MM.1S (cell line): ENCODE results near the gene MAP2K4.

ENCODE experiments used
- DNase-seq: peaks from one replicate; pipeline ENCODE4 v3.0.0-alpha.2; 2015
- H2AFZ ChIP-seq: fragments of 300-600 bp; sonication (generic); 2 replicates; pipeline ENCODE4 v1.6.0; 2016; ENCODE audit warnings: antibody characterized with exemption, low read length
- H3F3A ChIP-seq: fragments of 300-600 bp; sonication (generic); 2 replicates; pipeline ENCODE4 v1.6.1; 2016; ENCODE audit warnings: mild to moderate bottlenecking, antibody characterized with exemption, low read length, moderate library complexity, mixed read lengths; ENCODE audit not compliant: insufficient read depth
- H3K27ac ChIP-seq: fragments of 300-600 bp; sonication (generic); 2 replicates; pipeline ENCODE4 v1.5.1; 2016; ENCODE audit warnings: mild to moderate bottlenecking, low read length
- H3K27me3 ChIP-seq: fragments of 300-600 bp; sonication (generic); replicated peaks from 2 replicates; pipeline ENCODE4 v1.6.0; 2016; ENCODE audit warnings: low read length; ENCODE audit not compliant: insufficient read depth
- H3K36me3 ChIP-seq: fragments of 300-600 bp; sonication (generic); replicated peaks from 2 replicates; pipeline ENCODE4 v1.6.1; 2016; ENCODE audit warnings: mild to moderate bottlenecking, low read length, mixed read lengths; ENCODE audit not compliant: insufficient read depth
- H3K4me1 ChIP-seq: fragments of 300-600 bp; sonication (generic); 2 replicates; pipeline ENCODE4 v1.6.1; 2016; ENCODE audit warnings: low read length, mixed read lengths
- H3K4me2 ChIP-seq: fragments of 300-600 bp; sonication (generic); 2 replicates; pipeline ENCODE4 v1.6.0; 2016; ENCODE audit warnings: low read depth, low read length
- H3K4me3 ChIP-seq: fragments of 300-600 bp; sonication (generic); 2 replicates; pipeline ENCODE4 v1.5.1; 2016; ENCODE audit warnings: low read length, mixed read lengths
- H3K79me2 ChIP-seq: fragments of 300-600 bp; sonication (generic); 2 replicates; pipeline ENCODE4 v1.6.1; 2016; ENCODE audit warnings: mixed run types, low read length, mixed read lengths
- H3K9ac ChIP-seq: fragments of 300-600 bp; sonication (generic); 2 replicates; pipeline ENCODE4 v1.6.1; 2016; ENCODE audit warnings: low read length, mixed read lengths
- H3K9me2 ChIP-seq: fragments of 300-600 bp; sonication (generic); replicated peaks from 2 replicates; pipeline ENCODE4 v1.6.1; 2016; ENCODE audit warnings: mild to moderate bottlenecking, low read length, mixed read lengths; ENCODE audit not compliant: insufficient read depth
- H3K9me3 ChIP-seq: fragments of 300-600 bp; sonication (generic); replicated peaks from 2 replicates; pipeline ENCODE4 v1.6.1; 2016; ENCODE audit warnings: mild to moderate bottlenecking, low read length, mixed read lengths; ENCODE audit not compliant: insufficient read depth
- H4K20me1 ChIP-seq: fragments of 300-600 bp; sonication (generic); 2 replicates; pipeline ENCODE4 v1.6.1; 2016; ENCODE audit warnings: mild to moderate bottlenecking, low read length, moderate library complexity, mixed read lengths; ENCODE audit not compliant: insufficient read depth
- EZH2 ChIP-seq: fragments of 300-600 bp; sonication (generic); optimal IDR thresholded peaks from 2 replicates; pipeline ENCODE3; 2017; ENCODE audit warnings: low read depth, mild to moderate bottlenecking, antibody characterized with exemption, low read length, mixed read lengths
- EZH2phosphoT487 ChIP-seq: fragments of 300-600 bp; sonication (generic); IDR thresholded peaks from 2 replicates; pipeline ENCODE4 v1.6.1; 2018; ENCODE audit warnings: antibody characterized with exemption, low read length
- TF ChIP-seq, protein P1 (sequence below): fragments of 300-600 bp; sonication (generic); IDR thresholded peaks from 2 replicates; pipeline ENCODE4 v1.5.1; 2016; ENCODE audit warnings: antibody characterized with exemption, low read length, mixed read lengths

Gene MAP2K4

DNA sequence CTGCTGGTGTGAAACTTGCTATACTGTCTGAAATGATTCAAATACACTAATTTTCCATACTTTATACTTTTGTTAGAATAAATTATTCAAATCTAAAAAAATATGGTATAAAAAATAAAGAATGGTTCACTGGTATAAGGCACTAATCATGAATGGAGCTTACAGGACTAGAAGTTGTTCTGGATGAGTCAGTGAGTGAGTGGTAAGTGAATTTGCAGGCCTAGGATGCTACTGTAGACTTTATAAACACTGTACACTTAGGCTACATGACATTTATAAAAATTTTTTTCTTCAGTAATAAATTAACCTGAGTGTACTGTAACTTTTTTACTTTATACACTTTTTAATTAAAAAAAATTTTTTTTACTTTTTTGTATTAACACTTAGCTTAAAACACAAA lies 95.5 kb downstream of the MAP2K4 start:
- H3F3A ChIP-seq: no peaks in the 10 kb centered on the region
- H3K9me3 ChIP-seq: no peaks in the 10 kb centered on the region
- no peak overlapping the region for H3K4me3 ChIP-seq
- H3K79me2 ChIP-seq: no peaks in the 10 kb centered on the region
- H2AFZ ChIP-seq: no peak overlapping the region
- no peak for DNase-seq
- H3K4me1 ChIP-seq: no peaks in the 10 kb centered on the region
- no peaks in the 10 kb centered on the region; the same call in 1 of the 2 replicates for H3K36me3 ChIP-seq
- H3K9ac ChIP-seq: no peak overlapping the region
- TF ChIP-seq, protein P1, sequence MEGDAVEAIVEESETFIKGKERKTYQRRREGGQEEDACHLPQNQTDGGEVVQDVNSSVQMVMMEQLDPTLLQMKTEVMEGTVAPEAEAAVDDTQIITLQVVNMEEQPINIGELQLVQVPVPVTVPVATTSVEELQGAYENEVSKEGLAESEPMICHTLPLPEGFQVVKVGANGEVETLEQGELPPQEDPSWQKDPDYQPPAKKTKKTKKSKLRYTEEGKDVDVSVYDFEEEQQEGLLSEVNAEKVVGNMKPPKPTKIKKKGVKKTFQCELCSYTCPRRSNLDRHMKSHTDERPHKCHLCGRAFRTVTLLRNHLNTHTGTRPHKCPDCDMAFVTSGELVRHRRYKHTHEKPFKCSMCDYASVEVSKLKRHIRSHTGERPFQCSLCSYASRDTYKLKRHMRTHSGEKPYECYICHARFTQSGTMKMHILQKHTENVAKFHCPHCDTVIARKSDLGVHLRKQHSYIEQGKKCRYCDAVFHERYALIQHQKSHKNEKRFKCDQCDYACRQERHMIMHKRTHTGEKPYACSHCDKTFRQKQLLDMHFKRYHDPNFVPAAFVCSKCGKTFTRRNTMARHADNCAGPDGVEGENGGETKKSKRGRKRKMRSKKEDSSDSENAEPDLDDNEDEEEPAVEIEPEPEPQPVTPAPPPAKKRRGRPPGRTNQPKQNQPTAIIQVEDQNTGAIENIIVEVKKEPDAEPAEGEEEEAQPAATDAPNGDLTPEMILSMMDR: no peak
- no peak for TF ChIP-seq EZH2phosphoT487
- TF ChIP-seq EZH2: no peak
- H3K9me2 ChIP-seq: no peaks in the 10 kb centered on the region
- no peaks in the 10 kb centered on the region for H3K27me3 ChIP-seq
- no peak overlapping the region for H3K4me2 ChIP-seq
- H3K27ac ChIP-seq: no peak overlapping the region
- H4K20me1 ChIP-seq: no peaks in the 10 kb centered on the region

DNA sequence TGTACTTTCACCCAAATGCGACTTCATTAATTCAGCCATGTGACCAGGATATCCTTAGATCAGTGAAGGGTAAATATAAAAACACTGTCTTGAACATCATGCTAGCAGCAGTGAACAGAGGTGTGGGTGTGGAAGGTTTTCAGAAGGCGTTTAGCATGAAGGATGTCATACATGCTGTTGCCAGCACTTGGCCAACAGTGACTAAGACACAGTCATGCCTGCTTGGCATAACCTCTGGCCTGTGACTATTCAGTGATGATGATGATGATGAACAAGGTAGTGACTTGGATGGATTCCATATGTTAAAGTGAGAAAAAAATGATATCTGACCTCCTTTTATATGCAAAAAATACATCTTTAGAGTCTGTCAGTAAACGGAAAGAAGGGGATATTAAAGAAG lies 97.9 kb downstream of the MAP2K4 start:
- no peaks in the 10 kb centered on the region; the same call in 1 of the 2 replicates for H3K36me3 ChIP-seq

DNA sequence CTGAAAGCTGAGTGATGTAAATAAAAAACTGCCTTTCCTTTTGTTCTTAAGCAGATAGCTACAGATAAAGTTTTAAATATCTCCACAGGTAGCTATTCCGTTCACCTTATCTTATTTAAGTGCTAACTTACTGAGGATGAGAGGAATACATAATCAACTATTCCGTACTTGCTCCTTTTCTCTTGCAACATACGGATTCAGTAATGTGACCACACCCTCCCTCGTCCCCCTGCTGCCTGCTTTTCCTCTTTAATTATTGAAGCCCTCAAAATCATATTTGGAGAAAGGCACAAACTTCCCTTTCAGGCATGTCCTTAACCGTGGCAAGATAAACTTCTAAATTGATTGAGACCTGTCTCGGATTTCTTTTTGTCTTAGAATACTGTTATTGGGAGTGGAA lies 101.4 kb downstream of the MAP2K4 start:
- no peak overlapping the region for H3K27ac ChIP-seq
- DNase-seq: no peak

More for the DNA sequence above, 97.9 kb downstream of the MAP2K4 start:
- no peaks in the 10 kb centered on the region for H3K27me3 ChIP-seq
- H3K4me2 ChIP-seq: no peak overlapping the region
- no peak overlapping the region for H3K4me3 ChIP-seq
- no peaks in the 10 kb centered on the region for H3K79me2 ChIP-seq
- H3K27ac ChIP-seq: no peak overlapping the region
- no peaks in the 10 kb centered on the region for H3K9me3 ChIP-seq
- H3K9ac ChIP-seq: no peak overlapping the region
- no peak for TF ChIP-seq EZH2
- TF ChIP-seq, protein P1: no peak
- no peak for TF ChIP-seq EZH2phosphoT487
- no peaks in the 10 kb centered on the region for H3K9me2 ChIP-seq
- DNase-seq: no peak
- no peaks in the 10 kb centered on the region for H3F3A ChIP-seq
- no peaks in the 10 kb centered on the region for H4K20me1 ChIP-seq
- no peak overlapping the region for H2AFZ ChIP-seq
- no peaks in the 10 kb centered on the region for H3K4me1 ChIP-seq

More for the DNA sequence above, 101.4 kb downstream of the MAP2K4 start:
- H2AFZ ChIP-seq: no peak overlapping the region
- no peaks in the 10 kb centered on the region for H3K9me3 ChIP-seq
- H3K9me2 ChIP-seq: no peaks in the 10 kb centered on the region
- H3K27me3 ChIP-seq: no peaks in the 10 kb centered on the region
- H4K20me1 ChIP-seq: no peaks in the 10 kb centered on the region
- H3K79me2 ChIP-seq: no peaks in the 10 kb centered on the region
- TF ChIP-seq EZH2phosphoT487: no peak
- TF ChIP-seq, protein P1: no peak
- TF ChIP-seq EZH2: no peak
- H3K4me1 ChIP-seq: no peaks in the 10 kb centered on the region
- peaks cover 4% of the 10 kb centered on the region for H3K36me3 ChIP-seq
- no peak overlapping the region for H3K4me3 ChIP-seq
- no peak overlapping the region for H3K4me2 ChIP-seq
- H3F3A ChIP-seq: no peaks in the 10 kb centered on the region
- no peak overlapping the region for H3K9ac ChIP-seq
